ENCODE data around the gene HSPA8.

The HSPA8 gene

DNA sequence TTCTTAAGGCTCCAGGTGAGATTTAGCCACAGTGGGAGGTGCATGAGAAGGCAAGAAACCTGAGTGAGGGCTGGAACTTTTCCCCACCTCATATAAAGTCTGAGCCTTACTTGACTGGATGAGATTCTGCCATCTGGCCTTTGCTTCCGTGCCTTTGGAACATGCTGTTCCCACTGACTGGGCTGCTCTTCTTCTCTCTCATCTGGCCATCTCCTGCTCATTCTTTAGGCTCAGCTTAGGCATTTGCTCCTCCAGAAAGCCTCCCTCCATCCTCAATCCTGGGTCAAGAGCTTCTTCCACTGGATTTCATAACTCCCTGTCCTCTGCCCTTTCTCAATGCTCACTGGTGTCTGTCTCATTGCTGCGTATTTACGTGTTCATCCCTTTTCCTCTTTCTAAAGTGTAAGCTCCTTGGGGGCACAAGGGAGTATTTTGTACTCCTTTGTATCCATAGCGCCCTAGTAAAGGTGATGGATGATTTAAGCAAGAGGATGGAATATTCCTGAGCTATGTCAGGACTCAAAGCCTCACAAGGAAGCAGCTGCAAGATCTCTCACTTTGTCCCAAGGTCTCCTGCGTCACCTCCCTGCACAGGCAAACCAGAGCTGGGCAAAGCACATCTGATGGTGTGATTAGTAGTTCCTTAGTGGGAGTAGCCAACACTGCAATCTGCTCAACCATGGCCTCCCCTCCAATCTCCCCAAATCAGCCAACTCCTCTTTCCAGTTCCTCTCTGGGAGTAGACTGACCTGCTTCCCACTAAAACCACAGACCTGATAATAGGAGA is 15.3 kb downstream of the HSPA8 start:
- DNase-seq = no peak

- DNase-seq = no peak
Measured at GRCh38 chr11:123045101-123045500, 16.8 kb downstream of the HSPA8 start.

- no peak for DNase-seq
Measured at GRCh38 chr11:123041185-123041584, 20.8 kb downstream of the HSPA8 start.

- DNase-seq = no peak
Measured at GRCh38 chr11:123040111-123040432, 21.9 kb downstream of the HSPA8 start.

GRCh38 chr11:123035831-123036230 is 26.1 kb downstream of the HSPA8 start:
- DNase-seq = no peak

DNA sequence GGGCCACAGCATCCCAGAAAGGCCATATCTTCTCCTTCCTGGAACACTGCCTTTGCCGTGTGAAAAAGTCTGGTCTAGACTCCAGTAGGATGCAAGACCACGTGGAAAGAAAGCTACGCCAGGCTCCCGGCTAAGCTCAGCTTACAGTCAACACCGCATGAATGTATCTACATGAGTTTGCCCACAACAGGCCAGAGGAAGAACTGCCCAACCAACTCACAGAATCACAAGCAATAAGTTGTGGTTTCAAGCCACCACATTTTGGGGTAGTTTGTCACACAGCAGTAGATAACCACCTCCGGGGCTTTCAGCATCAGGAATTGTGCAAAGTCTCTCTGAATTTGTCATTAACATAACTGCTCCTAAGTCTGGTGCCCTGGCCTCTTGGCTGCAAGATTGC is 27.3 kb downstream of the HSPA8 start:
- no peak for DNase-seq

DNA sequence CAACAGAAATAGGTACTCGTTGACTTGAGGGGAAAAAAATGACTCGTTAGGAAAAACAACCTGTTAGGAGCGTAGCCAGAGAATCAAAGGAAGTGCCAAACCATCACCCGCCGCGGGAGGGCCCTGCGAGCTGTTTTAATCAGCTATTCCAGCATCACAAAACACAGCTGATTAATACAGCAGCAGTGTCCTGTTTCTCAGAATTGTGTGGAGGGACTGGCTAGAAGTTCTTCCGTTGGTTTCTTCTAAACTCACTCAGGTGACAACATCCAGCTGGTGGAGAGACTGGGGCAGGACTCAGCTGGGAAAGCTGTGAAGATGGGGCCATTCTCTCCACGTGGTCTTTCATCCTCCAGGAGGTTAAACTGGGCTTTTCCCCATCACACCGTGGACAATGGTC is 28.0 kb downstream of the HSPA8 start:
- peak in 1 of 2 donors; percentile 29 for DNase-seq

DNA sequence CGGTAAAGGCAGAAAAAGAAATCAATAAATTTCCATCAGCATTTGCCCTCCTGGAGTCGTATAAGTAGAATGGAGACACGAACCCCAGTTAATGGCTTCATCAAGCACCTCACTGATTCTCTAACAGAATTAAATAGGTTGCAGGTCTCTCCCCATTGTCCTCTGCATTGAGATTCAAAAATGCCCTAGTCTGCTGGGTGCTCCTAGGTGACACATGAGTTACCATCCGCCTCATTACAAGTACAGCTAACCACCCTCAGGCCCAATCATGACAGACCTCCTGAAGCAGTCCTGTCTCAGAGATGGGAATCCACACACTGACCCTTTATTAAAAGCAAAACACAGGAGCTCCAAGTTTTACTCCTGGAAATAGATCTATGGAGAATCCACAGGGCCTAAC is 31.4 kb downstream of the HSPA8 start:
- DNase-seq = no peak

DNA sequence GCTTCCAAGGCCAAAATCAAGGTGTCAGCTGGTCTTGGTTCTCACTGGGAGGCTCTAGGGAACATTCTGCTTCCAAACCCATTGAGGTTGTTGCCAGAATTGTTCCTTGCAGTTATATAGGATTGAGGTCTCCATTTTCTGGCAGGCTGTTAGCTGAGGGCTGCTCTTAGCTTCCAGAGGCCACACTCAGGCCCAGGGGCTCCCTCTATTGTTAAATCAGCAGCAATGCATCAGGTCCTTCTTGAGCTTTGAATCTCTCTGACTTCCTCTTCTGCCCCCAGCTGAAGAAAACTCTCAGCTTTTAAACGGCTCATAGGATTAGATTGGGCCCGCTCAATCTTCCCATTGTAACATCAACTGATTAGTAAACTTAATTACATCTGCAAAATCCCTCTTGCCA is 41.0 kb downstream of the HSPA8 start:
- peak; percentile 40 to 54 for DNase-seq

- DNase-seq = no peak
Measured at GRCh38 chr11:123018702-123019101, 43.2 kb downstream of the HSPA8 start.

DNA sequence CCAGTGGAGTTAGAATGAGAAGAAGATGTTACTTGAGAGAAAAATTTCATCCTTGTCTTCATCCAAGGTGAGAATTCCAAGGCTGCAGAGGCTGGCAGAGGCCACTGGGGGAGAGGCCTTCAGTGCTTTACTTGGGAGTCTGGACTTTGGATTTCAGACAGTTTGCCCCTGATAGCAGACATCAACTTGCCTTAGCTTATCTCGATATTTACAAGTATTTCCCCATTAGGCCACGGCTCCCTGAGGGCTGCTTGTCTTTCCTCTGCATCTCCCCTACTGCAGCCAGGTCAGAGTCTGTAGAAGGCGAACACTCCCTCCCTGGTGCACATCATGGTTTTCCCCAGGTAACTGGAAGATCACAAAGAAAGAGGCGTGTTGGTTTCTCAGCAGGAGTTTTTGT is 50.4 kb downstream of the HSPA8 start:
- DNase-seq = no peak
